GM18511 (cell line): Measurements from ENCODE around the gene QPCT.
A peak's percentile ranks its signal among the peaks of the same experiment; 100 is the strongest.
"Not testable (repeated sequence)": the region's sequence is repeated elsewhere in the genome, so short reads cannot be mapped to it uniquely, and the experiment has no call there.

Experiments used
- ATAC-seq: cut with Tn5 transposase; IDR thresholded peaks from one replicate; pipeline ENCODE4 v1.9.1; 2021; ENCODE audit warnings: mild to moderate bottlenecking, moderate library complexity; ENCODE audit not compliant: unreplicated experiment

QPCT gene

GRCh38 chr2:37344453-37345361 lies at the start of gene QPCT:
TSS of gene QPCT (plus strand) at chr2:37344630. CDS start at chr2:37344732, 102 bp downstream.
- ATAC-seq, result peak; percentile 75

DNA sequence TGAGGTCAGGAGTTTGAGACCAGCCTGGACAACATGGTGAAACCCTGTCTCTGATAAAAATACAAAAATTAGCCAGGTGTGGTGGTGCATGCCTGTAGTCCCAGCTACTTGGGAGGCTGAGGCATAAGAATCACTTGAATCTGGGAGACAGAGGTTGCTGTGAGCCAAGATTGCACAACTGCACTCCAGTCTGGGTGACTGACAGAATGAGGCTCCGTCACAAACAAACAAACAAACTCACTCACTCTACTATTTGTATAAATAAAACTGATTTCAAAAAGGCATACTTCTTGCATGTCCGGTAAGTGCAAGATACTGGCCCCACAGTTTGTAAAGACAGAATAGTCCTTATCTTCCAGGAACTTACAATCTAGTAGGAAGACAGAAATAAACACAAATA lies 49.6 kb upstream of the QPCT start:
- not testable (repeated sequence) for ATAC-seq

DNA sequence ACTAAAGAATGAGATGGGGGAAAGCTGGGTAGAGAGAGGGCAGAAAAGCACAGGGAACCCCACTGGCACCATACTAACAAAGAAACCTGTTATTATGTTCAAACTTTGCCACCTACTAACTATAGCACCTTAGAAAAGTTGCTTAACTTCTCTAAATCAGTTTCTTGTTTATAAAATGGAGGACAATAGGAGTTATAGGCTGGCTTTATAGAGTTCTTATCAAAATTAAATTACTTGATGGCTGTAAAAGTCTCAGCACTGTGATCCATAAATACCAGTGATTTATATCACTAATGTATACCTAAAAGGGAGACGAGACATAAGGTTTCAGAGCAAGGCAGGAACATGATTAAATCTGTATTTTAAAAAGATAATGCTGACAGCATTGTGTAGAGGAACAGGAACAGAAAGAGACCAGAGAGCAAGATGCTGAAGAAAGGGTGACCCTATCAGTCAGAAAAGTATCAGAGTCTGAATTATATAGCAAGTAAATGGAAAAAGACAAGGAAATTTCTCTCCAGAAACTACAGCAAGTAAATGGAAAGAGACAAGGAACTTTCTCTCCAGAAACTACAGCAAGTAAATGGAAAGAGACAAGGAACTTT lies 48.9 kb upstream of the QPCT start:
- ATAC-seq, result no peak

- no peak for ATAC-seq
Observed at GRCh38 chr2:37297632-37298031, 46.8 kb upstream of the QPCT start.

GRCh38 chr2:37300146-37300545 lies 44.3 kb upstream of the QPCT start:
- no peak for ATAC-seq

DNA sequence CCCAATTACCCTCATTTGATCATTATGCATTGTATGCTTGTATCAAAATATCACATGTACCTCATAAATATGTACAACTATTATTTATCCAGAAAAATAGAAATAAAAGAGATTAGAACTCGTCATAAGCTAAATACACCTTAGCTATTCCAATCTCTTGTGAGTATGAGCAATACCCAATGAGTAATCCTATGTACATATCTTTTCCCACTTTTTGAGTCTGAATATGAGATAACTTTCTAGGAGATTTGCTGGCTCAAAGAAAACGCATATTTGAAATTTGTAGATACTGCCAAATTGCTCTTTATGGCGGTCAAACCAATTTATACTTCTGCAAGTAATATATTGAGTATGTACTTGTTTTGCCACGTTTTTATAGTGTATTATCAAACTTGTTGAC lies 43.9 kb upstream of the QPCT start:
- no peak for ATAC-seq

- ATAC-seq, result no peak
Observed at GRCh38 chr2:37301408-37301807, 43.0 kb upstream of the QPCT start.

GRCh38 chr2:37302701-37303252 lies 41.7 kb upstream of the QPCT start:
- no peak for ATAC-seq

DNA sequence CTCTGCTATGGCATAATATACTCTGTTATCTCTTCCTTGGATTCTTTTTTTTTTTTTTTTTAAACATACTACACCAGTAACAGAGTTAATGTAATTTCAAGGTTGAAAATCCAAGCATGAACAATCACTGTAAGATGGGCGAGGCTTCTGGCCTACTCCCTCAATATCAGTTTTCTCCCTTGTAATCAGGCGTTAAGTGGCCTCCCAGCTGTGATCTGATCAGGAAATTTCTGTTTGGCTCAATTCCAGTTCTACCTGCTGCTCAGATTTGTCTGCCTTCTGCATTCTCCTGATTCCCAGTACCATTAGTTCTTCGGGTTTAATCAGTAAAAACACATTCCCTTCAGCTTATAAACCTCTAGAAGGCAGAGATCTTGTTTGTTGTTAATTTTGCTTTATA lies 38.4 kb upstream of the QPCT start:
- ATAC-seq, result no peak

DNA sequence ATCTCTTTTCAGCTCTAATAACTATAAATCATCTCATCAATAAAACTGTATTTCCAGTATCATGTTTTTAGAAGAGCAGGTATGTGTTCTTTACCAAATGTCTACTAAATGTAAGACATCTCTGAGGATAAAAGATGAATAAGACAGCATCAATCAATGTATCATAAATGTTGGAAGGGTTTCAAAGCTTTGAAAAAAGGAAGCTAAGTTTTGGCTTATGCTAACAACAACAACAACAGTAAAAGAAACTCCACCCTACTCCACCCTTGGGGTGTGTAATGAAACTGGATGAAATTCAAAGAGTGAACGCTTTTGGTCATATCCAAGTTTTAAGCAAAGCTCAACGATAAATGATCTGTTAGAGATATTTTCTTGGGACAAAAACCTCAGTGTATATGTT lies 36.9 kb upstream of the QPCT start:
- no peak for ATAC-seq

DNA sequence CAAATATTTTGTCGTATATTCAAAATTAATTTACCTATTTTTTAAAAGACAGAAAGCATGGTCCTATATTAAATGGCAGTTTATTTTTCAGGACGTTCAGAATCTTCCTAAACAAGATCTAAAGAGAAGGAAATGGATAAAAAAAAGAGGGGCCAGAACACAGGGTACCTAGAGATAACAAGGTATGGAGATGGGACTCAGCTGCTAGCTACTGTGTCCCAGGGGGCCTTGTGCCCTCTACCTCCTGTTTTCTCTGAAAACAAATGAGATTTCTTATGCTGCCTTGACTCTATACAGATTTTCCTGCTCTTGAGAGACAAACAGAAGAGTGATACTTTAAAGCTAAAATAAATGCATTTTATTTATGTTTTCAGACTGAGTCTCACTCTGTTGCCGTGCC lies 29.1 kb upstream of the QPCT start:
- no peak for ATAC-seq

GRCh38 chr2:37316181-37316580 lies 28.2 kb upstream of the QPCT start:
- ATAC-seq, result no peak

- ATAC-seq, result no peak
Observed at GRCh38 chr2:37317746-37318145, 26.7 kb upstream of the QPCT start.

- ATAC-seq, result peak; percentile 93
Observed at GRCh38 chr2:37318401-37318800, 26.0 kb upstream of the QPCT start.

- no peak for ATAC-seq
Observed at GRCh38 chr2:37319754-37320609, 24.4 kb upstream of the QPCT start.

- ATAC-seq, result no peak
Observed at GRCh38 chr2:37321029-37321682, 23.3 kb upstream of the QPCT start.

DNA sequence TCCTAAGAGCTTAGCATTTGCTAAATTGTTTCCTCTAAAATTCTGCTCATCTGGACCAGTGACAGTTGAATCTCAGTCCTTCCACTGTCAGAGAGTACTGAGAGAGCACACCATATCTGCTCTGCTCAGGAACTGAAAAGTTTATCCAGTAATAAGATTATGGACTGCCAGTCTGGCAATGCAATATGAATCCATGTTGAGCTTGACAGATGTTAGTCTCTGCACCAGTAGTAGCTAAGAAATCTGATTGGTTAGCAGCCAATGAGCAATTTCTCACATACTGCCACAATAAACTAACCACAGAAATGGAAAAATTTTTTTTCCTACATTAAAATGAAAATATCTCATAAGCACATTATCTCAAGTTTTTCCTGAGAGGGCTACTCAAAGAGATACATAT lies 22.1 kb upstream of the QPCT start:
- ATAC-seq, result no peak

DNA sequence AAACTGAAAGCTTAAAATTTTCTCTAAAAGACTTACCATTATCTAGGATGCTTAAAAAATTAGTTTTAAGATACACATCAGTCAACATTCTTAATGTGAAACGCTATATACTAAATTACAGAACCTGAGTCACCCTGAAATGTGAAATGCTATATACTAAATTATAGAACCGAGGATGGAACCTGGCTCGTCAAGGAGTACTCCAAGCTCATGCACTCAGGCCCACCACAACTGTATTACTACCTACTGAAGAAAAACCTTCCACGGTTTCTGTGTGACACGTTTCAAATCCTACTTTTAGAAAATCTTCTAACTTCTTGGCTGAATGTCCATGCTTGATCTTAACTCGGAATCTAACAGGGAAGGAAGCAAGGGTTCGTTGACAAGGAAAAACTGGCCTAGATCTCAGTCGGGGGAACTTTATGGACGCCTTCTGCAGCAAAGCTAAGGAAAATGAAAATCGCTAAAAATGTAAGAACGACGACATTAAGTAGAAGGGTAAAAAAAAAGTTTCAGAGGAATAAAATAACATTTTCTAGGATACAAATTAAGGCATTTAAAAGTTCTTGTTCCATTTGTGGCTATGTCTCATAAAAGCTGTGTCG lies 21.2 kb upstream of the QPCT start:
- no peak for ATAC-seq

DNA sequence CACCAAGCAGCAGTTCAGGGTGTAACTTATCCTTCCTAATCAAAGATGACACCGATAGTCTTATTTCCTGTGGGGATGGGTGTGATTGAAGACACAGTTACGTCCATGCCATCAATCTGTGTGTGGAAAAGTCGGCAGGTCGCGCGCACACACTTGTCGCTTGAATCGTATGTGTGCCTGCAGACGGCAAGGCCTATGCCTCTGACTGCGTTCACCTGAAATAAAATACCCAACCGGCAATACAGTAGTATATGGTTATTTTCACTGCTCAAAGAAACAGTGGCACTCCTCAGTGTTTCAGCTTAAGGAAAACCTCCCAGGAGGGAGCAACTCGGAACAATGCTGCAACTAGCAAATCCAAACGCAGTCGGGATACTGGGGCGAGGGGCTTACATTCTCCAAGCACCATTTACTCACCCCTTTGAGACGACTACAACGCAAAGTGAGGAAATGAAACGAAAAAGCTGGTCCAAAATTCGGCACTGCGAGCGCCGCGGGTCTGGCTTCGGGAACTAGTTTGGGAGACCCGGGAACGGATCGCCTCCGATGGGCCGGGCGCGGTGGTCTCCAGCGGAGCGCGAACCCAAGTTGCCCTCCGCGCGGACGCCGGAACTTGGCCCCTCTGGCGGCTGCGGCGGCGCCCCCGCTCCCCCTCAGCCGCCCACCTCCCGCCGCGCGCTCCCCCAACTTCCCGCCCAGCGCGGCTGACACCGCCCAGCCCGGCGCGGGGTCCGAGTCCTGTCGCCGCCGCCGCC lies 20.5 kb upstream of the QPCT start:
- ATAC-seq, result peak; percentile 34

GRCh38 chr2:37324536-37324785 lies 20.0 kb upstream of the QPCT start:
- ATAC-seq, result no peak
